Transverse colon (tissue), 4 donors: ENCODE results near the gene RBM45. TPM values are rescaled to one million over a fixed set of nuclear protein-coding genes. Genes with fewer than 3 reads are reported as not detected.

Experiments used
- DNase-seq: peaks from one replicate; pipeline ENCODE4 v3.0.0-alpha.2; 2019
- H3K27ac ChIP-seq, 4 donors: fragments of 200-600 bp; sonication (generic); 2 replicates each; pipeline ENCODE4 v1.5.1; 2016 to 2018; ENCODE audit warnings: inconsistent platforms in 4 of 4
- H3K27me3 ChIP-seq: fragments of 200-600 bp; sonication (generic); 2 replicates; pipeline ENCODE4 v1.5.1; 2017; ENCODE audit warnings: inconsistent platforms
- H3K36me3 ChIP-seq, 4 donors: fragments of 200-600 bp; sonication (generic); 2 replicates each; pipeline ENCODE4 v1.5.1; 2017 to 2019; ENCODE audit warnings: inconsistent platforms in 4 of 4
- H3K4me1 ChIP-seq, 4 donors: fragments of 200-600 bp; sonication (generic); 2 replicates each; pipeline ENCODE4 v1.5.1; 2017 to 2020; ENCODE audit warnings: inconsistent platforms in 4 of 4
- H3K4me3 ChIP-seq, 4 donors: fragments of 200-600 bp; sonication (generic); 1 replicate in 1 of 4; 2 replicates in 3 of 4; pipeline versions ENCODE4 v1.5.1 to v1.6.1; 2017 to 2019; ENCODE audit warnings: inconsistent platforms in 4 of 4
- H3K9me3 ChIP-seq, 2 donors: fragments of 200-600 bp; sonication (generic); 2 replicates each; pipeline ENCODE4 v1.5.1; 2017 to 2019; ENCODE audit warnings: inconsistent platforms in 2 of 2
- CTCF ChIP-seq, 5 experiments: fragments of 200-600 bp in 3 of 5; fragments of 450-650 bp in 2 of 5; sonication (generic) in 3 of 5; IDR thresholded peaks; 1 replicate in 2 of 5; 2 replicates in 3 of 5; pipeline ENCODE4 v1.5.1; 2016 to 2017; ENCODE audit warnings: antibody characterized with exemption in 5 of 5, inconsistent platforms in 3 of 5, mild to moderate bottlenecking in 2 of 5, moderate library complexity in 1 of 5
- EP300 ChIP-seq: sonication (generic); formaldehyde crosslinking; IDR thresholded peaks from one replicate; pipeline ENCODE4 v1.6.1; 2017; ENCODE audit warnings: antibody characterized with exemption, low read depth
- POLR2A ChIP-seq: fragments of 450-650 bp; IDR thresholded peaks from one replicate; pipeline ENCODE4 v1.6.1; 2016; ENCODE audit warnings: antibody characterized with exemption, mild to moderate bottlenecking, moderate library complexity
- POLR2AphosphoS5 ChIP-seq, 3 donors: sonication (generic); formaldehyde crosslinking; IDR thresholded peaks; one replicate each; pipeline ENCODE4 v1.6.1; 2016; ENCODE audit warnings: antibody characterized with exemption in 3 of 3
- WGBS, 2 donors: methylation state at CpG; one replicate each; pipeline ENCODE4 v1.1.5; 2018; ENCODE audit warnings: low coverage in 1 of 2; 5-methylcytosine and 5-hydroxymethylcytosine counted together
- in situ Hi-C, 4 donors: fragments of 200-750 bp; cut with MboI; loops; one replicate each; pipeline versions ENCODE4 v1.15.0 to v1.15.1; 2017; ENCODE audit warnings: low sequenced_read_pairs in 3 of 4, low pct_ligation_motif_present in 1 of 4, low pct_unique_long_range_greater_than_20kb in 1 of 4
- intact Hi-C: fragments of 100-400 bp; cut with DNase I; formaldehyde crosslinking; loops from one replicate; pipeline ENCODE4 v1.15.1; 2023; ENCODE audit warnings: low total_unique reads
- total RNA-seq, 4 donors: library from RNA; depleted of rRNA; stranded (reverse); fragments of >200 nt; gene quantifications; one replicate each; pipeline ENCODE4 v1.1.0, GENCODE V29; 2016

The RBM45 gene
- total RNA-seq: 10 to 100 TPM in 3 of 4 donors, 1 to 10 TPM in 1; 6.4 to 20.3 (median 14.9) TPM

GRCh38 chr2:178112202-178113152, at the start of gene RBM45:
RBM45 (plus strand) TSS chr2:178112437; CDS start chr2:178112547, 110 bp downstream.
- H3K27me3 ChIP-seq: no peaks in the 10 kb centered on the region
- intact Hi-C loops: no loop called here
- peak; percentile 95 for DNase-seq
- WGBS, 2 donors: 0 to 1% methylated on average over 3 to 48 of the region's 60 CpGs
- peak within 1 kb of the TSS; percentile 72 to 84 (median 76) for H3K4me3 ChIP-seq
- in situ Hi-C loops: loop anchor here in 2 of 4 donors (25.0 kb wide), 2 partner anchors 175 to 300 kb away; no protein-coding TSS in a partner anchor
- no peaks in the 10 kb centered on the region for H3K9me3 ChIP-seq
- no peaks in the 10 kb centered on the region for H3K36me3 ChIP-seq
- TF ChIP-seq POLR2AphosphoS5 (IDR thresholded peaks at IDR 0.05) (peak; percentile 72 to 91 (median 86)), EP300 (no peak), CTCF (IDR thresholded peaks at IDR 0.05) (peak; percentile 88 to 99 (median 97)), POLR2A (peak; percentile 80)
- H3K4me1 ChIP-seq: peaks cover 0 to 15% (median 8%) of the 10 kb centered on the region in 4 donors
- peak within 1 kb of the TSS; percentile 82 to 92 (median 88) for H3K27ac ChIP-seq

- Histone ChIP-seq H3K36me3 (no peaks in the 10 kb centered on the region), H3K27me3 (no peaks in the 10 kb centered on the region), H3K9me3 (no peaks in the 10 kb centered on the region), H3K4me1 (no peaks in the 10 kb centered on the region), H3K27ac (no peak overlapping the region), H3K4me3 (no peak overlapping the region)
- in situ Hi-C loops (no loop called here), intact Hi-C loops (no loop called here)
- 85% methylated on average over 3 of the region's 3 CpGs; no CpG with 5 or more reads in 1 of the 2 donors for WGBS, 2 donors
- TF ChIP-seq POLR2A (no peak), POLR2AphosphoS5 (IDR thresholded peaks at IDR 0.05) (no peak), CTCF (IDR thresholded peaks at IDR 0.05) (no peak), EP300 (no peak)
- DNase-seq: no peak
These were observed 45.9 kb upstream of the RBM45 start for GRCh38 chr2:178066324-178066723.

DNA sequence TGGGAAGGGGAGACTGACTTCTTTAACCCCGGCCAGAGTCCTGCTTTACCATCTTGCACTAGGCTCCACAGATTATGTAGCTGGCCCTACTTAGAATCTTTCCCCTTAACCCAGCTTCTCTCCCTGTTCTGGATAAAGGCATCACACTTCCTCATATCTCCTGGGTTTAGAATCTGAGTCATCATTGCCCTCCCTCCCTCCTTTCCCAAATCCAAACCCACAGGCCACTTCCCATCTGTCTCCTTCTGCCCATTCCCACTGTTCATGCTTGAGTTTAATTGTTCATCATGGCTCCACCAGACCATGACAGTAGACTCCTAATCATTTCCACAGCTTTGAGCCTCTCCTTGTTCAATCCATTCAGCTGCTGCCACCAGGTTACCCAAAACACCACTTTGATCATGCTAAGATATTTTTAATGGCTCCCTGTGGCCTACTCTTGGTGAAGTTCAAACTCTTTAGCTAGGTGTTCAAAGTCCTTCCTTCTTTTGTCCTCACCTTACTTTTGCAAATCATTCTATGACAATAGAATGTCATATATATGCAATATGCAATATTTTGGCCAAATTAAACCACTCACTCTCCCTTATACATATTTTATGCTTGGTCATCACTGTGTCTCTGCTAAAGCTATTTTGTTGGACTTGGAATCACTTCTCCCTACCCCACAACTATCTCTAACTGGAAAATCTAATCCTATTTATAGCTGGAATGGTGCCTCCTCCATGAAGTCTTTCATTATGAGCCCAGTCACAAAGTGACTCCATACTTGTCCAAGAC, 45.2 kb upstream of the RBM45 start:
- peaks cover 0 to under 1% (median 0%) of the 10 kb centered on the region in 4 donors for H3K4me1 ChIP-seq
- in situ Hi-C loops (no loop called here), intact Hi-C loops (no loop called here)
- no peak for DNase-seq
- TF ChIP-seq CTCF (IDR thresholded peaks at IDR 0.05): no peak
- no peak for TF ChIP-seq EP300
- TF ChIP-seq POLR2AphosphoS5 (IDR thresholded peaks at IDR 0.05): no peak
- no peak for TF ChIP-seq POLR2A
- H3K36me3 ChIP-seq: no peaks in the 10 kb centered on the region
- no peaks in the 10 kb centered on the region for H3K9me3 ChIP-seq
- WGBS, 2 donors: 100% methylated on average over 1 of the region's 1 CpG; no CpG with 5 or more reads in 1 of the 2 donors
- no peak overlapping the region for H3K27ac ChIP-seq
- no peaks in the 10 kb centered on the region for H3K27me3 ChIP-seq
- no peak overlapping the region for H3K4me3 ChIP-seq
